ENCODE data around the gene FETUB. TPM values are rescaled to one million over a fixed set of nuclear protein-coding genes. Genes with fewer than 3 reads are reported as not detected.
"Not testable (repeated sequence)": the region's sequence is repeated elsewhere in the genome, so short reads cannot be mapped to it uniquely, and the experiment has no call there.

FETUB gene
- polyA plus RNA-seq, 5 donors, result 0.33 TPM; not detected in 4

- DNase-seq, result no peak
Observed at GRCh38 chr3:186671051-186671450, 30.9 kb downstream of the FETUB start.

- no peak for DNase-seq
Observed at GRCh38 chr3:186678604-186679003, 38.4 kb downstream of the FETUB start.

GRCh38 chr3:186679151-186679550 is 39.0 kb downstream of the FETUB start:
- DNase-seq, result no peak

- no peak for DNase-seq
Observed at GRCh38 chr3:186680869-186681268, 40.7 kb downstream of the FETUB start.

- no peak for DNase-seq
Observed at GRCh38 chr3:186682812-186683211, 42.6 kb downstream of the FETUB start.

- DNase-seq, result no peak
Observed at GRCh38 chr3:186683979-186684378, 43.8 kb downstream of the FETUB start.

GRCh38 chr3:186686475-186686874 is 46.3 kb downstream of the FETUB start:
- not testable (repeated sequence) for DNase-seq

GRCh38 chr3:186687120-186687651 is 47.0 kb downstream of the FETUB start:
- no peak for DNase-seq

- not testable (repeated sequence) for DNase-seq
Observed at GRCh38 chr3:186690304-186690703, 50.1 kb downstream of the FETUB start.

- DNase-seq, result no peak
Observed at GRCh38 chr3:186691676-186692075, 51.5 kb downstream of the FETUB start.

- DNase-seq, result no peak
Observed at GRCh38 chr3:186693843-186694242, 53.6 kb downstream of the FETUB start.

- no peak for DNase-seq
Observed at GRCh38 chr3:186694288-186695032, 54.3 kb downstream of the FETUB start.

GRCh38 chr3:186696522-186696921 is 56.3 kb downstream of the FETUB start:
- DNase-seq, result no peak

- DNase-seq, result no peak
Observed at GRCh38 chr3:186697510-186697909, 57.3 kb downstream of the FETUB start.

- no peak for DNase-seq
Observed at GRCh38 chr3:186700267-186700666, 60.1 kb downstream of the FETUB start.

- not testable (repeated sequence) for DNase-seq
Observed at GRCh38 chr3:186702451-186702850, 62.3 kb downstream of the FETUB start.

Other genes with a start within 250 kb of the FETUB start
- gene CRYGS, start 96.0 kb upstream of the FETUB start, polyA plus RNA-seq (ENCODE audit: insufficient read depth in 1 of 5, insufficient read length in 5 of 5, low replicate concordance in 1 of 5), result 10 to 100 TPM in 3 of 5 donors, 1 to 10 TPM in 2; 8.0 to 10.8 (median 10.4) TPM
- gene TBCCD1, start 73.1 kb upstream of the FETUB start, polyA plus RNA-seq (ENCODE audit: insufficient read depth in 1 of 5, insufficient read length in 5 of 5, low replicate concordance in 1 of 5), result 10 to 100 TPM; 16.7 to 22.1 (median 19.6) TPM
- 10 to 100 TPM; 58.1 to 70.7 (median 61.3) TPM for gene DNAJB11, start 69.7 kb upstream of the FETUB start, polyA plus RNA-seq (ENCODE audit: insufficient read depth in 1 of 5, insufficient read length in 5 of 5, low replicate concordance in 1 of 5)
- gene AHSG, start 27.3 kb upstream of the FETUB start, polyA plus RNA-seq (ENCODE audit: insufficient read depth in 1 of 5, insufficient read length in 5 of 5, low replicate concordance in 1 of 5), result 10 to 100 TPM in 1 of 5 donors, under 1 TPM in 1, not detected in 3; 0.15 to 35.6 TPM
- 1 to 10 TPM in 1 of 5 donors, under 1 TPM in 3, not detected in 1; 0.09 to 1.1 (median 0.11) TPM for gene HRG, start 25.6 kb downstream of the FETUB start, polyA plus RNA-seq (ENCODE audit: insufficient read depth in 1 of 5, insufficient read length in 5 of 5, low replicate concordance in 1 of 5)
- 1 to 10 TPM in 1 of 5 donors, under 1 TPM in 1, not detected in 3; 0.90 to 4.1 TPM for gene KNG1, start 77.0 kb downstream of the FETUB start, polyA plus RNA-seq (ENCODE audit: insufficient read depth in 1 of 5, insufficient read length in 5 of 5, low replicate concordance in 1 of 5)
- 100 to 1,000 TPM; 712 to 981 (median 857) TPM for gene EIF4A2, start 143.2 kb downstream of the FETUB start, polyA plus RNA-seq (ENCODE audit: insufficient read depth in 1 of 5, insufficient read length in 5 of 5, low replicate concordance in 1 of 5)
- gene RFC4, start 166.1 kb downstream of the FETUB start, polyA plus RNA-seq (ENCODE audit: insufficient read depth in 1 of 5, insufficient read length in 5 of 5, low replicate concordance in 1 of 5), result 10 to 100 TPM; 40.7 to 56.6 (median 49.2) TPM
- under 1 TPM; 0.03 to 0.07 (median 0.05) TPM for gene ADIPOQ, start 202.3 kb downstream of the FETUB start, polyA plus RNA-seq (ENCODE audit: insufficient read depth in 1 of 5, insufficient read length in 5 of 5, low replicate concordance in 1 of 5)

All from right lung (tissue), 5 donors.